HL-60 (cell line): ENCODE measurements around the gene SPRED3.

Source experiments
- DNase-seq, 2 experiments: peaks; one replicate each; pipeline ENCODE4 v3.0.0-alpha.2; 2010 to 2020; ENCODE audit warnings: low read depth in 1 of 2, low spot score in 1 of 2
- H3K27ac ChIP-seq: fragments of 250-450 bp; sonication (Bioruptor Pico); replicated peaks from 2 replicates; pipeline ENCODE4 v1.5.1; 2020; ENCODE audit warnings: mild to moderate bottlenecking, moderate library complexity
- H3K27me3 ChIP-seq: fragments of 250-450 bp; sonication (Bioruptor Pico); 2 replicates; pipeline ENCODE4 v1.5.1; 2021; ENCODE audit warnings: mild to moderate bottlenecking, moderate library complexity; ENCODE audit not compliant: insufficient read depth, poor library complexity, severe bottlenecking
- H3K4me3 ChIP-seq: replicated peaks from 2 replicates; pipeline ENCODE4 v1.5.1; 2011; ENCODE audit warnings: mild to moderate bottlenecking, control low read depth, low read length; ENCODE audit not compliant: insufficient read depth
- GABPA ChIP-seq: IDR thresholded peaks from 2 replicates; pipeline ENCODE4 v1.6.1; 2012; ENCODE audit warnings: low read depth
- POLR2AphosphoS5 ChIP-seq: IDR thresholded peaks from 2 replicates; pipeline ENCODE4 v1.6.1; 2012; ENCODE audit warnings: low read depth
- SPI1 ChIP-seq: IDR thresholded peaks from 2 replicates; pipeline ENCODE4 v1.6.1; 2012; ENCODE audit warnings: low read depth, mild to moderate bottlenecking, borderline replicate concordance
- TF ChIP-seq, protein P1 (sequence below): IDR thresholded peaks from one replicate; pipeline ENCODE4 v1.5.1; 2011; ENCODE audit warnings: low read length, control low read depth, inconsistent platforms; ENCODE audit not compliant: insufficient read depth
- TF ChIP-seq, protein P2 (sequence below): IDR thresholded peaks from 2 replicates; pipeline ENCODE4 v1.6.1; 2012; ENCODE audit warnings: low read depth; ENCODE audit not compliant: insufficient replicate concordance

Gene SPRED3

DNA sequence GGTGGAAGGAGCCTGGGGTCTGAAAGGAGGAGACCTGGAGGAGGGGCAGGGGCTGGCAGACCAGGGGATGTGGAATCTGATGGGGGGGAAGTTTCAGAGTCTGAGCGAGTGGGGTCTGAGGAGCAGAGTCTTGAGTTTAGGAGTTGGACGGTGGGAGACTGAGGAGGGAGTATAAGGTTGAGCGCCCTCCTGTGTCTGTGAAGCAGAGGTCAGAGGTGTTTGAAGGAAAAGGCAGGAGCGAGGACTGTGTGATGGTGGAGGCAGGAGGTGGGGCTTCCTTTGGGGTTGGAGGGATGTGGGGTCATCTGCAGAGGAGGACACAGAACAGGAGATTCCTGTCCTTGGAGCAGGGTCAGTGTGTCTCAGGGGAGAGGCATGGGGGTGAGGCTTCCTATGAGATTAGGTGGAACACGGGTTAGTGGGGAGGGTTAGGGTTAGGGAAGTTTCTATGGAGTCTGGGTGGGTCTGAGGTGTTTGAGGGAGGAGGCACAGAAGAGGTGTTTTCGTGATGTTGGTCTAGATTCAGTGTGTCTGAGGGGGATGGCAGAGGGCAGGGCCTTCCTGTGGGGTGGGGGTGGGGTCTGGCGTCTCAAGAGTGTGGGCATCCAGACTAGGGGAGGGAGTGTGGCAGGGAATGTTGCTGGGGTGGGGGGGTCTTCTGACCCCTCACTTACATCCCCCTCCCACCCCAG, 53.3 kb downstream of the SPRED3 start:
- no peak for TF ChIP-seq SPI1
- no peak for TF ChIP-seq POLR2AphosphoS5
- TF ChIP-seq GABPA, result no peak
- TF ChIP-seq, protein P1, sequence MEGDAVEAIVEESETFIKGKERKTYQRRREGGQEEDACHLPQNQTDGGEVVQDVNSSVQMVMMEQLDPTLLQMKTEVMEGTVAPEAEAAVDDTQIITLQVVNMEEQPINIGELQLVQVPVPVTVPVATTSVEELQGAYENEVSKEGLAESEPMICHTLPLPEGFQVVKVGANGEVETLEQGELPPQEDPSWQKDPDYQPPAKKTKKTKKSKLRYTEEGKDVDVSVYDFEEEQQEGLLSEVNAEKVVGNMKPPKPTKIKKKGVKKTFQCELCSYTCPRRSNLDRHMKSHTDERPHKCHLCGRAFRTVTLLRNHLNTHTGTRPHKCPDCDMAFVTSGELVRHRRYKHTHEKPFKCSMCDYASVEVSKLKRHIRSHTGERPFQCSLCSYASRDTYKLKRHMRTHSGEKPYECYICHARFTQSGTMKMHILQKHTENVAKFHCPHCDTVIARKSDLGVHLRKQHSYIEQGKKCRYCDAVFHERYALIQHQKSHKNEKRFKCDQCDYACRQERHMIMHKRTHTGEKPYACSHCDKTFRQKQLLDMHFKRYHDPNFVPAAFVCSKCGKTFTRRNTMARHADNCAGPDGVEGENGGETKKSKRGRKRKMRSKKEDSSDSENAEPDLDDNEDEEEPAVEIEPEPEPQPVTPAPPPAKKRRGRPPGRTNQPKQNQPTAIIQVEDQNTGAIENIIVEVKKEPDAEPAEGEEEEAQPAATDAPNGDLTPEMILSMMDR, result no peak
- TF ChIP-seq, protein P2, sequence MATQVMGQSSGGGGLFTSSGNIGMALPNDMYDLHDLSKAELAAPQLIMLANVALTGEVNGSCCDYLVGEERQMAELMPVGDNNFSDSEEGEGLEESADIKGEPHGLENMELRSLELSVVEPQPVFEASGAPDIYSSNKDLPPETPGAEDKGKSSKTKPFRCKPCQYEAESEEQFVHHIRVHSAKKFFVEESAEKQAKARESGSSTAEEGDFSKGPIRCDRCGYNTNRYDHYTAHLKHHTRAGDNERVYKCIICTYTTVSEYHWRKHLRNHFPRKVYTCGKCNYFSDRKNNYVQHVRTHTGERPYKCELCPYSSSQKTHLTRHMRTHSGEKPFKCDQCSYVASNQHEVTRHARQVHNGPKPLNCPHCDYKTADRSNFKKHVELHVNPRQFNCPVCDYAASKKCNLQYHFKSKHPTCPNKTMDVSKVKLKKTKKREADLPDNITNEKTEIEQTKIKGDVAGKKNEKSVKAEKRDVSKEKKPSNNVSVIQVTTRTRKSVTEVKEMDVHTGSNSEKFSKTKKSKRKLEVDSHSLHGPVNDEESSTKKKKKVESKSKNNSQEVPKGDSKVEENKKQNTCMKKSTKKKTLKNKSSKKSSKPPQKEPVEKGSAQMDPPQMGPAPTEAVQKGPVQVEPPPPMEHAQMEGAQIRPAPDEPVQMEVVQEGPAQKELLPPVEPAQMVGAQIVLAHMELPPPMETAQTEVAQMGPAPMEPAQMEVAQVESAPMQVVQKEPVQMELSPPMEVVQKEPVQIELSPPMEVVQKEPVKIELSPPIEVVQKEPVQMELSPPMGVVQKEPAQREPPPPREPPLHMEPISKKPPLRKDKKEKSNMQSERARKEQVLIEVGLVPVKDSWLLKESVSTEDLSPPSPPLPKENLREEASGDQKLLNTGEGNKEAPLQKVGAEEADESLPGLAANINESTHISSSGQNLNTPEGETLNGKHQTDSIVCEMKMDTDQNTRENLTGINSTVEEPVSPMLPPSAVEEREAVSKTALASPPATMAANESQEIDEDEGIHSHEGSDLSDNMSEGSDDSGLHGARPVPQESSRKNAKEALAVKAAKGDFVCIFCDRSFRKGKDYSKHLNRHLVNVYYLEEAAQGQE, result no peak
- H3K4me3 ChIP-seq, result no peak overlapping the region
- DNase-seq, result peak in 1 of 2 experiments; percentile 23
- no peak overlapping the region for H3K27ac ChIP-seq
- H3K27me3 ChIP-seq, result no peaks in the 10 kb centered on the region

DNA sequence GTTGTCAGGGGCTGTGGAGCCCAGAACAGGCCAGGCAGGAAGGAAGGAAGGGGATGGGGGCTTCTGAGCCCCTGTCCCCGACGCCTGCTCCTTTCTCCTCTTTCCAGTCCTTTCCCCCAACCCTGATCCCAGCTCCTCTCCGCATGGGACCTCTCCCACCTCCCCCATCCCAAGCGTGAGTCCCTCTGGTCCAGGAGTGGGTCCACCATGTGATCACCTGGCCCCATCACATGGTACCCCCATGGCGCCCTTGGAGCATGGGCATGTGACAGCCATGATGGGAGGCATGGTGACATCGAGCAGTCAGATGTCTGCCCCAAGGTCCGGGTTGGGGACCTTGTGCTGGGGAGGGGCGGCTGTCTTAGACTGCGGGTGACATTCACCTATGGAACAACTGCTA, 54.2 kb downstream of the SPRED3 start:
- Histone ChIP-seq H3K27ac (no peak overlapping the region), H3K27me3 (no peaks in the 10 kb centered on the region), H3K4me3 (no peak overlapping the region)
- DNase-seq, result no peak
- no peak for TF ChIP-seq SPI1
- no peak for TF ChIP-seq GABPA
- TF ChIP-seq, protein P2, result no peak
- no peak for TF ChIP-seq POLR2AphosphoS5
- TF ChIP-seq, protein P1, result no peak

DNA sequence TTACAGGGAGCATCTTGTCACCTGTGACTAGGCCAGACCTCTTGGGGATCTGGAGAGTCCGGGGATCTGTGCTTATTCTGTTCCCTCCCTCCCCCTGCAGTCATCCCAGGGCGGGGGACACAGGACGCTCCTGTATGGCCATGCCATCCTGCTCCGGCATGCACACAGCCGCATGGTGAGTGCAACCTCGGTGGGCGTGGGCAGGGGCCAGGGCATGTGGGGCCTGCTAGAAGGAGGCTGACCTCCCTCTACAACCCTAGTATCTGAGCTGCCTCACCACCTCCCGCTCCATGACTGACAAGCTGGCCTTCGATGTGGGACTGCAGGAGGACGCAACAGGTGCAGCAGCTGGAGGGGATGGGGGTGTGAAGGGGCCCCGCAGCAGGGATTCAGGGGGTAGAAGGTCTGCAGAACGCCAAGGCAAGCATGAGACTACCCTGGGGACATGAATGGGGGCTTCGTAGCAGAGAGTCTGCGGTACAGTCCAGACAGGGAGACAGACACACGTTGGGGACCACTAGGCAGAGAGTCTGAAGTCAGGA, 55.0 kb downstream of the SPRED3 start:
- DNase-seq, result no peak
- H3K4me3 ChIP-seq, result no peak overlapping the region

More for the DNA sequence above, 55.0 kb downstream of the SPRED3 start:
- no peaks in the 10 kb centered on the region for H3K27me3 ChIP-seq
- H3K27ac ChIP-seq, result no peak overlapping the region
- TF ChIP-seq SPI1 (no peak), POLR2AphosphoS5 (no peak), GABPA (no peak)
- TF ChIP-seq, protein P1, result no peak
- TF ChIP-seq, protein P2, result no peak
